HG02973 (cell line): Measurements from ENCODE around the gene ZNF831.

Experiments
- ATAC-seq: cut with Tn5 transposase; IDR thresholded peaks from one replicate; pipeline ENCODE4 v1.9.1; 2021; ENCODE audit warnings: moderate library complexity; ENCODE audit not compliant: unreplicated experiment

Gene ZNF831

DNA sequence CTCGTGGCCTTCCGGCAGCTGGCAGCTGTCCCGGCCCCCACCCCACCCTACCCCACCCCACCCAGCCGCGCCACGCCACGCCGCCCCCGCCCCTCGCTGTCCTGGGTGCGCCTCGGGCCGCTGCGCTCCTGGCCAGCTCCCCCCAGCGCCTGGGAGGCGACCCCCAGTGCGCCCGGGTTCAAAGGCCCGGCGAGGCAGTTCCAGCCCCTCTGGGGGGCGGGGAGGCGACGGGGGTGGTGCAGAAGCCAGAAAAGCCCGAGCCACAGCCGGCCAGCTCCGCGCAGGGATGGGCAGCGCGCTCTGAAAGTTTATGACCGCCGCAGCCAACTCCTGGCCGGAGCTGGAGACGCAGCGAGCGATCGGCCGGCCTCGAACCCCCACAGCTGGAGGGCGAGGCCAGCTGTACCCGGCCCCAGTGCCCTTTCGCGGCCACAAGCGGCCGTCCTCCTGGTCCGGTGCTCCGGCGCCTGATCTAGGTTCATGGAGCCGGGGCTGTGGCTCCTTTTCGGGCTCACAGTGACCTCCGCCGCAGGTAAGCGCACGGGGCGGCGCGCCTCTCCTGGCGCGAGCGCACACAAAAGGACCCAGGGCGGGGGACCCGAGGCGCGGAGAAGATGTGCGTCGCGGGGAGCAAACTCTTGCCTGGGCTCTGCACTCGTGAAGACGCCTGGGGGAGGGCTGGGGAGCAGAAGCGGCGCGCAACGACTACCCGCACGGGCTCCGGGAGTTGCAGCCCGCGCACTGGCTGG lies 136.9 kb downstream of the ZNF831 start, which contains the start of gene EDN3:
Gene EDN3 (plus strand): TSS at position 279 of the 749 bp plus-strand sequence. CDS start 202 bp downstream, at position 481.
- ATAC-seq, result no peak

DNA sequence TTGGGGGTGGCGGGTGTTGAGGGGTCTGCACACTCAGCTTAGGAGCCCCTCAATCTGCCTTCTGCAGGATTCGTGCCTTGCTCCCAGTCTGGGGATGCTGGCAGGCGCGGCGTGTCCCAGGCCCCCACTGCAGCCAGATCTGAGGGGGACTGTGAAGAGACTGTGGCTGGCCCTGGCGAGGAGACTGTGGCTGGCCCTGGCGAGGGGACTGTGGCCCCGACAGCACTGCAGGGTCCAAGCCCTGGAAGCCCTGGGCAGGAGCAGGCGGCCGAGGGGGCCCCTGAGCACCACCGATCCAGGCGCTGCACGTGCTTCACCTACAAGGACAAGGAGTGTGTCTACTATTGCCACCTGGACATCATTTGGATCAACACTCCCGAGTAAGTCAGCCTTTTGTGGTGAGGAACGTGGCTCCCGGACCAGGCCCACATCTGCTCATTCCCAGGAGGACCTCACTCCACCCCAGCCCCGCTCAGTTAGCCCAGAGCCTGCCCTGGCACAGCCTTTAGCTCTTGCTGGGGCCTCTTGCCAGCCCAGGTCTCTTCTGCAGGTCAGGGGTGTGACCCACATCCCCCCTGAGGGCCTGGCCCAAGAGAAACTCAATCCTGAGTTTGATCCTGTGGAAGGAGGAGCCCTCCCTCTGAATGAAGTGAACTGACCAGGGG lies 137.9 kb downstream of the ZNF831 start:
- ATAC-seq, result no peak

DNA sequence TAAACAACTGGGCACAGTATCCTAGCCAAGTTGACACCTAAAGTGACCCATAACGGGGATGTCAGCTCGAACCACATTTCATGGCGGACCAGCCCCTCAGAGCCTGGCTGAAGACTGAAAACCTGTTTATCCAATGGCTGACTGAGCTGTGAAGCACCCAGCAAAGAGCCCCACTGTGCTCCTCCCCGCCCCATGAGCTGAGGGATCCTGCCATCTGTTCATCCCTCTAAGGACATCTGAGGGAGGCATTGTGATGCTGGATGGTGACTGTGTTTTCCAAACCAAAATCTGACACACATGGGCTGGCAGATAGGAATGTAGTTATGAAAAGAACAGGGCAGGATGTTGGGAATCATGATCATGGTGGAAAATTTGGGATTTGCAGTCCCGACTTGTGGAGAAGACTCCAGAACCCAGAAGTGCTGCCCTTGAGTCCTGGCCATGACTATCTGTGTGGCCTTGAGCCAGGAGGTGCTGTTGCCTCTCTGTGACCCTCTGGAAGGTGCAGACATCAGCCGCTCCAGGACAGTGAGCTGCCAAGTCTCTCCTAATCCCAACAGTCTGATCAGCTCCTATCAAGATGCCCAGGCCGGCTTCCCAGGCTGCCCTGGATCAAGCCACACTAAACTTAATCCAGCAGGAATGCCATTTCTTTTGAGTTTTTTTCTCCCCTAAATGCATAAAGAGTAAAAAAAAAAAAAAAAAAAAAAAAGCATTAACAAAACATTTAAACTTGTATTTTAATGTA lies 142.5 kb downstream of the ZNF831 start:
- no peak for ATAC-seq

DNA sequence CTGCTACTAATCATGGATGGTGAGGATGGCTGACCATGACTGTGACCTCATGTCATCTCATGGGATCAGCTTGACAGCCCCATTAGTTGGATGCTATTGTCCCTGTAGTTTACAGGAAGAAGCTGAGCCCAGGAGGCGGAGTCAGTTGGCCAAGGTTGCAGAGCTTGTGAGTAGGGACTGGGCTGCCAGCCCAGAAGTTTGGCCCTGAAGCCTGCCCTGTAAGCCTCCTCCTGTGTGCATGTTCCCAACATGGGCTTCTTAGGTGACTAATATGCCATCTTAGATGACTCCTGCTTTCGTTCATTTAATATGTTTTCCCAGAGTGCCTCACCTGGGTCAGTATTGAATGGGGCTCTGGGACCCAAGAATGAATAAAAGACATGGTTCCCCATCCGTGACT lies 143.6 kb downstream of the ZNF831 start:
- ATAC-seq, result no peak
